ENCODE results near the gene FRMD8. TPM values are rescaled to one million over a fixed set of nuclear protein-coding genes. Genes with fewer than 3 reads are reported as not detected.

Gene FRMD8
- total RNA-seq, 3 donors from 2014 or later (not counting 1 experiment from before 2014, with no cell fraction given) = 45.6 to 58.4 (median 57.7) TPM

DNA sequence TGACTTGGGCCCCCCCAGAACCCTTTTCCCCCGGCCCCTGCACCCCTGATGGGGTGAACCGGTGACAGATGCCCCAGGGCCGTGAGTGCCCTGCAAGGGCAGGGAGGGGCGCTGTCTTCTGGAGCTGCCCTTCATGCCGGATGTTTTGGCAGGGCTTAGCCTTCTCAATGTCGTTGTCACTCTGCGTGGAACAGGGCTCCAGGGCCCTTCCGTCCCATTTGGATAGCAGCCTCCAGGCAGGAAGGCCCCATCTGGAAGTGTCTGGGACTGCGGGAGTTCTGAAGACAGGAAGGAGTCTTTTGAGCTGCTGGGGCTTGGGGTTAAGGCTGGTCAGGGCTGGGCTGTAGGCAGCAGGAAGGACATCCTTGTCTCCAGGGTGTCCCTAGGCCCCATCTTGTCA is 4.6 kb downstream of the FRMD8 start:
- no peak overlapping the region for H3K27ac ChIP-seq (ENCODE audit: low read length)
- intact Hi-C loops (cut with micrococcal nuclease) = no loop called here
- WGBS (ENCODE audit: insufficient coverage) = 91% methylated on average over 9 of the region's 9 CpGs
- peak overlapping the region in 1 of 2 donors; percentile 8 for H3K27ac Mint-ChIP-seq
- no peak overlapping the region for H3K4me3 ChIP-seq (ENCODE audit: low read length)
- H3K4me3 Mint-ChIP-seq = no peak overlapping the region
- DNase-seq (no peak), ATAC-seq (no peak)
- no peaks in the 10 kb centered on the region for H3K27me3 ChIP-seq (ENCODE audit: control insufficient read depth, insufficient read depth, low read length)
- no peaks in the 10 kb centered on the region for H3K9me3 Mint-ChIP-seq
- no peaks in the 10 kb centered on the region for H3K9me3 ChIP-seq (ENCODE audit: control insufficient read depth, insufficient read depth, low read length)
- H3K27me3 Mint-ChIP-seq (ENCODE audit: low read depth in 2 of 2) = no peaks in the 10 kb centered on the region
- TF ChIP-seq, protein P1, sequence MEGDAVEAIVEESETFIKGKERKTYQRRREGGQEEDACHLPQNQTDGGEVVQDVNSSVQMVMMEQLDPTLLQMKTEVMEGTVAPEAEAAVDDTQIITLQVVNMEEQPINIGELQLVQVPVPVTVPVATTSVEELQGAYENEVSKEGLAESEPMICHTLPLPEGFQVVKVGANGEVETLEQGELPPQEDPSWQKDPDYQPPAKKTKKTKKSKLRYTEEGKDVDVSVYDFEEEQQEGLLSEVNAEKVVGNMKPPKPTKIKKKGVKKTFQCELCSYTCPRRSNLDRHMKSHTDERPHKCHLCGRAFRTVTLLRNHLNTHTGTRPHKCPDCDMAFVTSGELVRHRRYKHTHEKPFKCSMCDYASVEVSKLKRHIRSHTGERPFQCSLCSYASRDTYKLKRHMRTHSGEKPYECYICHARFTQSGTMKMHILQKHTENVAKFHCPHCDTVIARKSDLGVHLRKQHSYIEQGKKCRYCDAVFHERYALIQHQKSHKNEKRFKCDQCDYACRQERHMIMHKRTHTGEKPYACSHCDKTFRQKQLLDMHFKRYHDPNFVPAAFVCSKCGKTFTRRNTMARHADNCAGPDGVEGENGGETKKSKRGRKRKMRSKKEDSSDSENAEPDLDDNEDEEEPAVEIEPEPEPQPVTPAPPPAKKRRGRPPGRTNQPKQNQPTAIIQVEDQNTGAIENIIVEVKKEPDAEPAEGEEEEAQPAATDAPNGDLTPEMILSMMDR (IDR thresholded peaks at IDR 0.05) = no peak
- H3K36me3 ChIP-seq (ENCODE audit: control insufficient read depth, insufficient read depth, low read length) = peaks cover 31% of the 10 kb centered on the region
- H3K36me3 Mint-ChIP-seq = no peaks in the 10 kb centered on the region
- peaks cover 20 to 51% of the 10 kb centered on the region in 2 donors for H3K4me1 Mint-ChIP-seq
- H3K4me1 ChIP-seq (ENCODE audit: control insufficient read depth, insufficient read depth, low read length) = peaks cover 49% of the 10 kb centered on the region

DNA sequence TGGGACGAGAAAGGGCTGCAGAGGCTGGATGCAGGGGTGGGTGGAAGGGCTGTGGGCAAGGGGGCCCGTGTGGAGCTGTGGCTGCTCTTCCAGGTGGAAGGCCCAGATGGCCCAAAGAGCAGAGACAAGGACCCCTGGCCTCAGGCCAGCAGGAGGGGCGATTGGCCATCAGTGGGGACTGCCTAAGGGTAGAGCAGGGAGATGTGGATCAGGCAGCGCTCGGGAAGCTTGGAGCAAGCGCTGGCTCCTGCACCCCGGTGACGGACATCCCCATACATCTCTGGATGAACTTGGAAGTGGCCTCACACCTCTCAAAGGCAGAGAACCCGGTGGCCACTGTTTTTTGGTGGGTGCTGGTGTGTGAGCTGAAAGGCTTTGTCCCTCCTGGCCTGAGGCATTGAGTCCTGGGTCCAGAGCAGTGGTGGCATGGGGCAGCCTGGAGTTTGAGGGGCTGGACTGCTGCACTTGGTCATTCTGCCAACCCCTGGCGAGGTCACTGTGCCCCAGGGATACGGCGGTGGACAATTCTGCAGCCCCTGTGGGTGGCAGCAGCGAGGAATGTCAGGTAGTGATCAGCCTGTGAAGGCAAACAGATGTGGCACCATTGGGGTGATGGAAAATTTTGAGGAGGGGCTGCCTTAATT is 5.9 kb downstream of the FRMD8 start:
- Mint-ChIP-seq H3K27me3 (ENCODE audit: low read depth in 2 of 2) (no peaks in the 10 kb centered on the region), H3K36me3 (no peaks in the 10 kb centered on the region), H3K27ac (peak overlapping the region in 1 of 2 donors; percentile 27), H3K9me3 (no peaks in the 10 kb centered on the region), H3K4me3 (no peak overlapping the region), H3K4me1 (peaks cover 20 to 39% of the 10 kb centered on the region in 2 donors)
- ATAC-seq (no peak), DNase-seq (no peak)
- 91% methylated on average over 13 of the region's 13 CpGs for WGBS (ENCODE audit: insufficient coverage)
- Histone ChIP-seq H3K27ac (ENCODE audit: low read length) (no peak overlapping the region), H3K4me1 (ENCODE audit: control insufficient read depth, insufficient read depth, low read length) (peaks cover 39% of the 10 kb centered on the region), H3K4me3 (ENCODE audit: low read length) (no peak overlapping the region), H3K9me3 (ENCODE audit: control insufficient read depth, insufficient read depth, low read length) (no peaks in the 10 kb centered on the region), H3K27me3 (ENCODE audit: control insufficient read depth, insufficient read depth, low read length) (no peaks in the 10 kb centered on the region), H3K36me3 (ENCODE audit: control insufficient read depth, insufficient read depth, low read length) (peaks cover 37% of the 10 kb centered on the region)
- intact Hi-C loops (cut with micrococcal nuclease) = no loop called here
- TF ChIP-seq, protein P1 (IDR thresholded peaks at IDR 0.05) = no peak

DNA sequence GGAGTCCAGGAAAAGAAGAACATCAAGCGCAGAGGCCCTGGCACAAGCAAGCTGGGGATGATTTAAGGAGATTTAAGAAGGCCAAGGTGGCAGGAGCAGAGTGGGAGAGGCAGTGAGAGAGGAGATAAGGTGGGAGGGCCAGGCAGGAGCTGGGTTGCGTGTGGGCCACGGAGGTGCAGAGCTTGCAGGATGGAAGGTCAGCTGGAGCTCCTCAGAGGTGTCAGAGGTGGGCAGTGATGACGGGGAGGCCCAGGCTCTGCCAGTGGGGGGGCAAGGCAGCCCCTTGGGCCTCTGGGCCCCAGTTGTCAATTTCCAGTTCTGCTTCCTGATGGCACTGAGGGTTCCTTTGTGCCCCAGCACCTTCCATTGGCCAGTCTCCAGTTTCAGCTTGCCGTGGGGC is 6.5 kb downstream of the FRMD8 start:
- TF ChIP-seq, protein P1 (IDR thresholded peaks at IDR 0.05) = no peak
- H3K4me3 ChIP-seq (ENCODE audit: low read length) = no peak overlapping the region
- no peaks in the 10 kb centered on the region for H3K9me3 ChIP-seq (ENCODE audit: control insufficient read depth, insufficient read depth, low read length)
- peaks cover 20 to 36% of the 10 kb centered on the region in 2 donors for H3K4me1 Mint-ChIP-seq
- H3K27me3 Mint-ChIP-seq (ENCODE audit: low read depth in 2 of 2) = no peaks in the 10 kb centered on the region
- H3K9me3 Mint-ChIP-seq = no peaks in the 10 kb centered on the region
- H3K27ac Mint-ChIP-seq = no peak overlapping the region
- no peak overlapping the region for H3K27ac ChIP-seq (ENCODE audit: low read length)
- peaks cover 33% of the 10 kb centered on the region for H3K4me1 ChIP-seq (ENCODE audit: control insufficient read depth, insufficient read depth, low read length)
- H3K36me3 Mint-ChIP-seq = no peaks in the 10 kb centered on the region
- WGBS (ENCODE audit: insufficient coverage) = 94% methylated on average over 5 of the region's 5 CpGs
- H3K4me3 Mint-ChIP-seq = no peak overlapping the region
- DNase-seq = no peak
- no peak for ATAC-seq
- intact Hi-C loops (cut with micrococcal nuclease) = no loop called here
- H3K27me3 ChIP-seq (ENCODE audit: control insufficient read depth, insufficient read depth, low read length) = no peaks in the 10 kb centered on the region
- peaks cover 40% of the 10 kb centered on the region for H3K36me3 ChIP-seq (ENCODE audit: control insufficient read depth, insufficient read depth, low read length)

Measured in natural killer cell (primary cell).